LNCAP (cell line): Measurements from ENCODE around the gene FAHD2A.

Source experiments
- CTCF ChIP-seq: fragments of 450-650 bp; IDR thresholded peaks from 2 replicates; pipeline ENCODE4 v1.5.1; 2017; ENCODE audit warnings: mild to moderate bottlenecking

The FAHD2A gene

GRCh38 chr2:95379371-95379831, 23.1 kb upstream of the FAHD2A start:
- TF ChIP-seq CTCF: no peak

GRCh38 chr2:95380280-95380679, 22.2 kb upstream of the FAHD2A start:
- TF ChIP-seq CTCF: no peak

GRCh38 chr2:95380731-95381130, 21.8 kb upstream of the FAHD2A start:
- no peak for TF ChIP-seq CTCF

GRCh38 chr2:95381212-95382191, 21.0 kb upstream of the FAHD2A start:
- no peak for TF ChIP-seq CTCF

GRCh38 chr2:95382192-95382591, 20.3 kb upstream of the FAHD2A start:
- no peak for TF ChIP-seq CTCF

GRCh38 chr2:95382686-95383634, 19.5 kb upstream of the FAHD2A start:
- TF ChIP-seq CTCF: no peak

- TF ChIP-seq CTCF: no peak
These were observed 18.9 kb upstream of the FAHD2A start for GRCh38 chr2:95383635-95384027.
